ENCODE results near the gene TRMT10B.

DNA sequence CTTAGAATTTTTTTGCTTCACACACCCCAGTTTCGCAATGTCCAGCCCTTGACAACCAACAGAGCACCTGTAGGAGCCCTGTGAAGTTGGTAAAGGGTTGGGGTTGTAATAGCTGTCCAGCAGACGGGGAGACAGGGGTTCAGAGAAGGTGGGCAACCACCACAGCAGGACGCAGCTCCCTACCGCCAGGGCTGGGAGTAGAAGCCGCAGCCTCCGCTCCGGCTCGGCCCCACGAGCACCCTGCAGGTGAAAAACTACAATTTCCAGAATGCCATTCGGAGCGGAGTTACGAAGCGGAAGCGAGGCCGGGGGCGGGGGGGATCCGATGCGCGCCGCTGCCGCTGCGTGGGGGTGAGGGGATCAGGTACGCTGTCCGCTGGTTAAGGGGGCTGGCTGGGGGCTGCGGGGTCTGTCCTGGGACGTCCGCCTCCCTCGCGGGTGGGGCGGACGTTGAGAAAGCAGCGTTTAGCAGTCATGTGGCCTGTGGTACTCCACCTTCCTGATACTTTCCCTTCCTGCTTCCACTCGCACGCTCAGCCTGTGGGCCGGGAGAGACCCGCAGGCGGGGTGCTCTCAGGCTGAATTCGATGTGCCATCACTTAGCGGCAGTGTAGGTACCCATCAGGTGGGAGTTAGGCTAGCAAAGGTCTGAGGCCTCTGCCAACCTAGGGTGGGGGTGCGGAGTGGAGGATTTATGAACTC lies at the start of gene TRMT10B:
- TF ChIP-seq, protein P1, sequence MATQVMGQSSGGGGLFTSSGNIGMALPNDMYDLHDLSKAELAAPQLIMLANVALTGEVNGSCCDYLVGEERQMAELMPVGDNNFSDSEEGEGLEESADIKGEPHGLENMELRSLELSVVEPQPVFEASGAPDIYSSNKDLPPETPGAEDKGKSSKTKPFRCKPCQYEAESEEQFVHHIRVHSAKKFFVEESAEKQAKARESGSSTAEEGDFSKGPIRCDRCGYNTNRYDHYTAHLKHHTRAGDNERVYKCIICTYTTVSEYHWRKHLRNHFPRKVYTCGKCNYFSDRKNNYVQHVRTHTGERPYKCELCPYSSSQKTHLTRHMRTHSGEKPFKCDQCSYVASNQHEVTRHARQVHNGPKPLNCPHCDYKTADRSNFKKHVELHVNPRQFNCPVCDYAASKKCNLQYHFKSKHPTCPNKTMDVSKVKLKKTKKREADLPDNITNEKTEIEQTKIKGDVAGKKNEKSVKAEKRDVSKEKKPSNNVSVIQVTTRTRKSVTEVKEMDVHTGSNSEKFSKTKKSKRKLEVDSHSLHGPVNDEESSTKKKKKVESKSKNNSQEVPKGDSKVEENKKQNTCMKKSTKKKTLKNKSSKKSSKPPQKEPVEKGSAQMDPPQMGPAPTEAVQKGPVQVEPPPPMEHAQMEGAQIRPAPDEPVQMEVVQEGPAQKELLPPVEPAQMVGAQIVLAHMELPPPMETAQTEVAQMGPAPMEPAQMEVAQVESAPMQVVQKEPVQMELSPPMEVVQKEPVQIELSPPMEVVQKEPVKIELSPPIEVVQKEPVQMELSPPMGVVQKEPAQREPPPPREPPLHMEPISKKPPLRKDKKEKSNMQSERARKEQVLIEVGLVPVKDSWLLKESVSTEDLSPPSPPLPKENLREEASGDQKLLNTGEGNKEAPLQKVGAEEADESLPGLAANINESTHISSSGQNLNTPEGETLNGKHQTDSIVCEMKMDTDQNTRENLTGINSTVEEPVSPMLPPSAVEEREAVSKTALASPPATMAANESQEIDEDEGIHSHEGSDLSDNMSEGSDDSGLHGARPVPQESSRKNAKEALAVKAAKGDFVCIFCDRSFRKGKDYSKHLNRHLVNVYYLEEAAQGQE (IDR thresholded peaks at IDR 0.05; ENCODE audit: insufficient read depth in 1 of 2, low read depth in 2 of 2, low read length in 2 of 2), result no peak
- TF ChIP-seq POLR2AphosphoS5 (IDR thresholded peaks at IDR 0.05; ENCODE audit: low read depth, low read length), result no peak
- TF ChIP-seq FOXP2 (optimal IDR thresholded peaks at IDR 0.05; ENCODE audit: borderline replicate concordance, extremely low read depth, extremely low read length, insufficient read depth), result no peak
- peak; percentile 22; the same call in 1 of the 2 replicates for TF ChIP-seq TAF1 (IDR thresholded peaks at IDR 0.05; ENCODE audit: borderline replicate concordance, insufficient read depth, low read length)
